Psoas muscle (tissue), 8 donors: ENCODE results near the gene THG1L. TPM values are rescaled to one million over a fixed set of nuclear protein-coding genes. Genes with fewer than 3 reads are reported as not detected.
A peak's percentile ranks its signal among the peaks of the same experiment; 100 is the strongest.

Experiments
- ATAC-seq, 4 donors: fragments of 200-7000 bp; cut with Tn5 transposase; one replicate each; pipeline ENCODE4 v1.9.1; 2020; ENCODE audit warnings: moderate library complexity in 3 of 4, mild to moderate bottlenecking in 2 of 4
- DNase-seq, 2 donors: peaks; one replicate each; pipeline ENCODE4 v3.0.0-alpha.2; 2020
- H3K27ac ChIP-seq: fragments of 200-600 bp; one replicate; pipeline ENCODE4 v1.8.0; 2022
- H3K27me3 ChIP-seq, 3 donors: fragments of 200-600 bp in 1 of 3; one replicate each; pipeline versions ENCODE4 v1.6.1 to v1.8.0; 2013 to 2022; ENCODE audit warnings: low read length in 2 of 3, mild to moderate bottlenecking in 2 of 3, moderate library complexity in 1 of 3; ENCODE audit not compliant: insufficient read depth in 3 of 3
- H3K36me3 ChIP-seq, 2 donors: fragments of 200-600 bp in 1 of 2; one replicate each; pipeline versions ENCODE4 v1.6.1 to v1.8.0; 2013 to 2022; ENCODE audit warnings: low read depth in 1 of 2, mild to moderate bottlenecking in 1 of 2, moderate library complexity in 1 of 2; ENCODE audit not compliant: insufficient read depth in 1 of 2
- H3K4me1 ChIP-seq: fragments of 200-600 bp; one replicate; pipeline ENCODE4 v1.8.0; 2022
- H3K4me3 ChIP-seq: fragments of 200-600 bp; one replicate; pipeline ENCODE4 v1.8.0; 2022; ENCODE audit warnings: mild to moderate bottlenecking
- H3K9me3 ChIP-seq: fragments of 200-600 bp; one replicate; pipeline ENCODE4 v1.8.0; 2022
- CTCF ChIP-seq: fragments of 200-600 bp; IDR thresholded peaks from one replicate; pipeline ENCODE4 v1.8.0; 2022; ENCODE audit warnings: antibody characterized with exemption
- WGBS, 3 donors: extraction: QIAGEN DNeasy Blood & Tissue Kit; methylation state at CpG; one replicate each; pipeline versions ENCODE4 v1.1.6 to v1.1.7; 2013; 5-methylcytosine and 5-hydroxymethylcytosine counted together
- intact Hi-C, 2 donors: fragments of 100-400 bp; cut with DNase I; formaldehyde crosslinking; loops; one replicate each; pipeline versions ENCODE4 v1.11.0 to v1.14.2; 2022
- polyA plus RNA-seq, 3 donors: library from polyadenylated mRNA; stranded (reverse); fragments of 200-250 nt; gene quantifications; one replicate each; pipeline ENCODE4 v1.2.3, GENCODE V29; 2013
- total RNA-seq, 4 donors: library from RNA; stranded (reverse); fragmentation: NEBNext Ultra II Directional in 2 of 4; extraction: Animal tissue kit (Norgen Biotek cat#: 25700) in 2 of 4; gene quantifications; one replicate each; pipeline versions ENCODE4 v1.2.1 to v1.2.4, GENCODE V29; 2021 to 2023
- donor health status: healthy with polysubstance abuse.
- donor health status: DM: no; HTN: no; CAD: no; lungs with moderate emphysema.
- donor health status: Bipolar disorder and iron deficiency.
- donor health status: healthy.
- donor health status: DM: yes; HTN: yes; CAD: no.
- donor health status: DM: no; HTN: no; CAD: no.
- donor health status: DM: no; HTN: no; CAD: no.
- donor health status: DM: yes; HTN: yes; CAD: no.

Gene THG1L
- total and polyA plus RNA-seq, 7 donors = 3.0 to 6.7 (median 5.7) TPM

DNA sequence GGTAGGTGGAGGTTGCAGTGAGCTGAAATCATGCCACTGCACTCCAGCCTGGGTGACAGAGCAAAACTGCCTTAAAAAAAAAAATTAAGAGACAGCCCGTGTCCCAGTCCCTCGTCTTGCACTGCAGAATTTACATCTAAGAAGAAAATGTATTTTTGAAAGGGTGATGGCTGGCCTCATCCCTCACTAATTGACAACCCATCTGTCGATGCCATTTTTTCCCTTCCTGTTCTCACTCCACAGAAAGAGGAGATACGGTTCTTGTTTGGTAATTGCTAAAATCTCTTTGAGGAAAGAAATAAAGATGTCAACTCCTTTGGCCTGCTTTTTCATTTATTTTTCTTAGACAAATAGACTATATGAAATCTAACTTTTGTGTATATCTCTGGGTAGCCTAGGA, 9.9 kb downstream of the THG1L start:
- ATAC-seq = no peak
- Histone ChIP-seq H3K27ac (no peak overlapping the region), H3K27me3 (no peaks in the 10 kb centered on the region), H3K9me3 (no peaks in the 10 kb centered on the region), H3K4me3 (no peak overlapping the region), H3K4me1 (peaks cover 17% of the 10 kb centered on the region), H3K36me3 (peaks cover 0 to 28% of the 10 kb centered on the region in 2 donors)
- intact Hi-C loops = loop anchor here in 1 of 2 donors (10.0 kb wide), 2 partner anchors 306 to 596 kb away; partner anchors contain the start of gene MED7
- DNase-seq = no peak
- WGBS, 3 donors = 29 to 42% (median 34%) methylated on average over 4 of the region's 4 CpGs
- no peak for TF ChIP-seq CTCF

- Histone ChIP-seq H3K27me3 (no peaks in the 10 kb centered on the region), H3K4me3 (peak within 1 kb of the TSS; percentile 88), H3K4me1 (peaks cover 17% of the 10 kb centered on the region), H3K9me3 (no peaks in the 10 kb centered on the region), H3K36me3 (peaks cover 0 to 6% of the 10 kb centered on the region in 2 donors), H3K27ac (no peak within 1 kb of the TSS)
- peak; percentile 89 to 92 for DNase-seq
- ATAC-seq = peak; percentile 98 to 99 (median 99)
- peak; percentile 99 for TF ChIP-seq CTCF
- intact Hi-C loops = loop anchor here in 1 of 2 donors (2.0 to 10.0 kb wide), 3 partner anchors 309 to 599 kb away; partner anchors contain the start of gene MED7
- WGBS, 3 donors = 0 to 1% (median 0%) methylated on average over 72 to 79 of the region's 79 CpGs
Observed at GRCh38 chr5:157743163-157744050, 12.2 kb downstream of the THG1L start, which contains the start of gene LSM11. LSM11 (plus strand) TSS chr5:157743712; CDS start chr5:157743751, 39 bp downstream.

DNA sequence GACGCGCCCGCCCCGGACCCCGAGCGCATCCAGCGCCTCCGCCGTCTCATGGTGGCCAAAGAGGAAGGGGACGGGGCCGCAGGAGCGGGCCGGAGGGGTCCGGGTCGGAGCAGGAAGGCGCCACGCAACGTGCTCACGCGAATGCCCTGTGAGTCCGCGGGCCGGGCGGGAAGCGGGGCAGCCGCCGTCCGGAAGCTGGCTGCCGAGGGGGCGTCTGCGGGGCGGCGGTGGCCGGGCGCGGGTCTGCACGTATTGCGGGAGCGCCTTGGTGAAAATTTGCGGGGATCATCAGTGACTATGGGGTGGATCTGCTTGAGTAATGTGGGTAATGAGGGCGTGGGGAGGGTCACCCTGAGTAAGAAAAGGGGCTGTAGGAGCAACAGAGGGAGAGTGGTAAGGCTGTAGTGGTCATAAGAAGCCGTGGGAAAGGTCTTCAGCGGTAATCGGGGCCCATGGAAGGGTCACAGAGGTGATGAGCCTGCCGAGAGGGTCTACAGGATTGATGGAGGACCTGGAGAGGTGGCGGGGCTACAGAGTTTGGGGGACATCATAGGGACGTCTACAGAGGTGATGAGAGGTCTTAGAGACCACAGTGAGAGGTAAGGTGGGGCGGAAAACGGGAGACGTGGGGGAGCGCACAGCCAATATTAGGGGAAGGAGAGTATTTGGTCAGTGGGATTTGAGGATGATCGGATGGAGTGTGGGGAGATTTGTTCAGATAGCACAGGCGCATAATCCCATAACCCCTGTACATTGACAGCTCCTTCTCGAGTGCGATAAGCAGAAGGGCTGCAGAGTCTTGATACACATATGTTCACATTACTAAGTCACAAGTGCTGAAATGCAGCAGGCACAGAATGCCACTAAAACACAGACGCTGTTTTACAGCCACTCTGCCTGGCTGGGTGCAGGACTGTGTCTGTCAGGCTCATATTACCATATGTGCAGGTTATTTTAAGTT, 13.1 kb downstream of the THG1L start:
- H3K4me3 ChIP-seq = peak overlapping the region; percentile 88
- DNase-seq = peak in 1 of 2 donors; percentile 59
- TF ChIP-seq CTCF = no peak
- 4 to 6% (median 5%) methylated on average over 47 to 56 of the region's 56 CpGs for WGBS, 3 donors
- no peaks in the 10 kb centered on the region for H3K9me3 ChIP-seq
- intact Hi-C loops = loop anchor here in 1 of 2 donors (10.0 kb wide), 2 partner anchors 310 to 600 kb away; partner anchors contain the start of gene MED7
- H3K27me3 ChIP-seq = no peaks in the 10 kb centered on the region
- H3K36me3 ChIP-seq = no peaks in the 10 kb centered on the region
- ATAC-seq = peak in 2 of 4 donors; percentile 5 to 22
- H3K27ac ChIP-seq = no peak overlapping the region
- H3K4me1 ChIP-seq = peaks cover 17% of the 10 kb centered on the region

DNA sequence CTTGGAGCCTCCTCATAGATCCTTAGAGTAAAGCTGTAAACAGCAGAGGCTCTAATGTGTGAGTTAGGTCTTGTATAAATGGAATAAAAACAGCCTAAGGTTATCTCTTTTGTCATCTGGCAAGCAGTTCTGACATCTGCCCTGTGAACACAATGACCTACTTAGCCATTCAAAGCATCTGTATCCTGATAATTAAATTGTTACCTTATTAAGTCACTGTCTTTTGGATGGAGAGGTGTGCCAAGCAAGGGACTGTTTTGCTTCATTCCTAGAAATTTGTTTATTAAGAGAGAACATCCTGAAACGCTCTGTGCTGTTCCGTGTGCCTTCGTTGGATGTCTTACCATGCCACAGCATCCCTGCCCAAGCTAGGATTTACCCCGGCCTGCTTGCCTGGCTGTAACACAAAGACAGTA, 13.8 kb downstream of the THG1L start:
- ATAC-seq (no peak), DNase-seq (no peak)
- intact Hi-C loops = loop anchor here in 1 of 2 donors (10.0 kb wide), 2 partner anchors 310 to 600 kb away; partner anchors contain the start of gene MED7
- Histone ChIP-seq H3K4me1 (peaks cover 17% of the 10 kb centered on the region), H3K4me3 (peak overlapping the region; percentile 88), H3K9me3 (no peaks in the 10 kb centered on the region), H3K27me3 (no peaks in the 10 kb centered on the region), H3K36me3 (no peaks in the 10 kb centered on the region), H3K27ac (no peak overlapping the region)
- TF ChIP-seq CTCF = no peak
- WGBS, 3 donors = 49 to 80% (median 50%) methylated on average over 4 of the region's 4 CpGs
